K562 (cell line): Measurements from ENCODE around the gene NR5A2. TPM values are rescaled to one million over a fixed set of nuclear protein-coding genes. Genes with fewer than 3 reads are reported as not detected.

ENCODE experiments used
- CTCF ChIP-seq, 3 experiments: IDR thresholded peaks in 2 of 3; conservative IDR thresholded peaks in 1 of 3; 2 replicates each; pipeline ENCODE4 v1.5.1; 2011 to 2012; ENCODE audit warnings: low read length in 3 of 3, mild to moderate bottlenecking in 3 of 3, control low read depth in 2 of 3, improper control_type of control experiment in 1 of 3, inconsistent platforms in 1 of 3, low read depth in 1 of 3, mixed read lengths in 1 of 3, moderate library complexity in 1 of 3; ENCODE audit not compliant: insufficient read depth in 2 of 3
- DEAF1 ChIP-seq: fragments of 450-650 bp; formaldehyde crosslinking; IDR thresholded peaks from 2 replicates; pipeline ENCODE4 v1.4.0; 2020; ENCODE audit warnings: mild to moderate bottlenecking, moderate library complexity
- PHF21A ChIP-seq: fragments of 450-650 bp; IDR thresholded peaks from 2 replicates; pipeline ENCODE4 v1.6.1; 2017; ENCODE audit warnings: low read depth, borderline replicate concordance
- YY1 ChIP-seq, 3 experiments: IDR thresholded peaks; 2 replicates each; pipeline ENCODE4 v1.6.1; 2011; ENCODE audit warnings: low read length in 2 of 3, mild to moderate bottlenecking in 2 of 3, moderate library complexity in 2 of 3, borderline replicate concordance in 1 of 3, control low read depth in 1 of 3, low read depth in 1 of 3; ENCODE audit not compliant: insufficient read depth in 3 of 3, insufficient replicate concordance in 2 of 3, control insufficient read depth in 1 of 3, insufficient read length in 1 of 3; ENCODE audit errors: extremely low read depth in 1 of 3
- ZNF23 ChIP-seq: fragments of 250-450 bp; sonication (Bioruptor Pico); IDR thresholded peaks from 2 replicates; pipeline ENCODE4 v1.4.0; 2020; ENCODE audit warnings: mild to moderate bottlenecking
- polyA plus RNA-seq, 8 experiments: library from polyadenylated mRNA; depleted of rRNA in 4 of 8; stranded (reverse) in 5 of 8; unstranded in 3 of 8; fragments of >200 nt; fragmentation: Nextera tagmentation in 2 of 8; fragmentation: Illumina TruSeq in 1 of 8; extraction: Ambion mirVana in 2 of 8; extraction: Trizol in 1 of 8; gene quantifications; 2 replicates each; pipeline versions ENCODE4 v1.2.1 to v1.2.3, GENCODE V29; 2011 to 2014; ENCODE audit warnings: inconsistent platforms in 1 of 8, missing spikeins in 1 of 8
- total RNA-seq, 7 experiments: library from RNA; depleted of rRNA in 6 of 7; stranded (reverse); fragments of >200 nt in 6 of 7; fragmentation: Illumina TruSeq in 2 of 7; extraction: Trizol in 2 of 7; gene quantifications; 2 replicates each; pipeline versions ENCODE4 v1.2.1 to v1.2.3, GENCODE V29; 2011 to 2021; ENCODE audit warnings: low replicate concordance in 1 of 7
- TF ChIP-seq, protein P1 (sequence below), 2 experiments: fragments of 450-650 bp; formaldehyde crosslinking in 1 of 2; IDR thresholded peaks; 2 replicates each; pipeline versions ENCODE4 v1.4.0 to v1.6.1; 2014 to 2020; ENCODE audit warnings: mild to moderate bottlenecking in 2 of 2, borderline replicate concordance in 1 of 2, low read depth in 1 of 2
- TF ChIP-seq, protein P2 (sequence below): fragments of 250-450 bp; sonication (Bioruptor Pico); IDR thresholded peaks from 2 replicates; pipeline ENCODE4 v1.8.0; 2022; ENCODE audit warnings: inconsistent platforms, mild to moderate bottlenecking, moderate library complexity, borderline replicate concordance

NR5A2 gene
- total and polyA plus RNA-seq, 9 of the 15 experiments (the other 6 are each of a cell fraction or from before 2014, with no cell fraction given), result 0.13 to 0.40 (median 0.29) TPM

GRCh38 chr1:200139661-200140250, 112.2 kb downstream of the NR5A2 start (continued):
- TF ChIP-seq YY1 (IDR thresholded peaks at IDR 0.05; ENCODE audit: borderline replicate concordance in 1 of 3, control insufficient read depth in 1 of 3, extremely low read depth in 1 of 3, insufficient read depth in 3 of 3, insufficient read length in 1 of 3, insufficient replicate concordance in 2 of 3, low read depth in 1 of 3, low read length in 2 of 3) (no peak), PHF21A (no peak), DEAF1 (peak; percentile 76), ZNF23 (no peak), CTCF (IDR thresholded peaks at IDR 0.05 in 2 of 3, conservative IDR thresholded peaks at IDR 0.05 in 1 of 3; ENCODE audit: insufficient read depth in 2 of 3, low read depth in 1 of 3, low read length in 3 of 3) (peak; percentile 71 to 83 (median 75))
- TF ChIP-seq, protein P1, sequence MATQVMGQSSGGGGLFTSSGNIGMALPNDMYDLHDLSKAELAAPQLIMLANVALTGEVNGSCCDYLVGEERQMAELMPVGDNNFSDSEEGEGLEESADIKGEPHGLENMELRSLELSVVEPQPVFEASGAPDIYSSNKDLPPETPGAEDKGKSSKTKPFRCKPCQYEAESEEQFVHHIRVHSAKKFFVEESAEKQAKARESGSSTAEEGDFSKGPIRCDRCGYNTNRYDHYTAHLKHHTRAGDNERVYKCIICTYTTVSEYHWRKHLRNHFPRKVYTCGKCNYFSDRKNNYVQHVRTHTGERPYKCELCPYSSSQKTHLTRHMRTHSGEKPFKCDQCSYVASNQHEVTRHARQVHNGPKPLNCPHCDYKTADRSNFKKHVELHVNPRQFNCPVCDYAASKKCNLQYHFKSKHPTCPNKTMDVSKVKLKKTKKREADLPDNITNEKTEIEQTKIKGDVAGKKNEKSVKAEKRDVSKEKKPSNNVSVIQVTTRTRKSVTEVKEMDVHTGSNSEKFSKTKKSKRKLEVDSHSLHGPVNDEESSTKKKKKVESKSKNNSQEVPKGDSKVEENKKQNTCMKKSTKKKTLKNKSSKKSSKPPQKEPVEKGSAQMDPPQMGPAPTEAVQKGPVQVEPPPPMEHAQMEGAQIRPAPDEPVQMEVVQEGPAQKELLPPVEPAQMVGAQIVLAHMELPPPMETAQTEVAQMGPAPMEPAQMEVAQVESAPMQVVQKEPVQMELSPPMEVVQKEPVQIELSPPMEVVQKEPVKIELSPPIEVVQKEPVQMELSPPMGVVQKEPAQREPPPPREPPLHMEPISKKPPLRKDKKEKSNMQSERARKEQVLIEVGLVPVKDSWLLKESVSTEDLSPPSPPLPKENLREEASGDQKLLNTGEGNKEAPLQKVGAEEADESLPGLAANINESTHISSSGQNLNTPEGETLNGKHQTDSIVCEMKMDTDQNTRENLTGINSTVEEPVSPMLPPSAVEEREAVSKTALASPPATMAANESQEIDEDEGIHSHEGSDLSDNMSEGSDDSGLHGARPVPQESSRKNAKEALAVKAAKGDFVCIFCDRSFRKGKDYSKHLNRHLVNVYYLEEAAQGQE (IDR thresholded peaks at IDR 0.05; ENCODE audit: borderline replicate concordance), result peak; percentile 76
- TF ChIP-seq, protein P1 (CRISPR knock-in tag; IDR thresholded peaks at IDR 0.05; ENCODE audit: low read depth), result no peak
- TF ChIP-seq, protein P2, sequence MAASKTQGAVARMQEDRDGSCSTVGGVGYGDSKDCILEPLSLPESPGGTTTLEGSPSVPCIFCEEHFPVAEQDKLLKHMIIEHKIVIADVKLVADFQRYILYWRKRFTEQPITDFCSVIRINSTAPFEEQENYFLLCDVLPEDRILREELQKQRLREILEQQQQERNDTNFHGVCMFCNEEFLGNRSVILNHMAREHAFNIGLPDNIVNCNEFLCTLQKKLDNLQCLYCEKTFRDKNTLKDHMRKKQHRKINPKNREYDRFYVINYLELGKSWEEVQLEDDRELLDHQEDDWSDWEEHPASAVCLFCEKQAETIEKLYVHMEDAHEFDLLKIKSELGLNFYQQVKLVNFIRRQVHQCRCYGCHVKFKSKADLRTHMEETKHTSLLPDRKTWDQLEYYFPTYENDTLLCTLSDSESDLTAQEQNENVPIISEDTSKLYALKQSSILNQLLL (CRISPR knock-in tag), result no peak
